Dermis blood vessel endothelial cell (primary cell): ENCODE results near the gene CAPS. TPM values are rescaled to one million over a fixed set of nuclear protein-coding genes. Genes with fewer than 3 reads are reported as not detected.

ENCODE experiments used
- DNase-seq: peaks from one replicate; pipeline ENCODE4 v3.0.0; 2010
- total RNA-seq: library from RNA; depleted of rRNA; stranded (reverse); fragments of >200 nt; gene quantifications from 2 replicates; pipeline ENCODE4 v1.2.3, GENCODE V29; 2014

CAPS gene
- total RNA-seq, 1 donor from 2014 or later, result 3.7 TPM

DNA sequence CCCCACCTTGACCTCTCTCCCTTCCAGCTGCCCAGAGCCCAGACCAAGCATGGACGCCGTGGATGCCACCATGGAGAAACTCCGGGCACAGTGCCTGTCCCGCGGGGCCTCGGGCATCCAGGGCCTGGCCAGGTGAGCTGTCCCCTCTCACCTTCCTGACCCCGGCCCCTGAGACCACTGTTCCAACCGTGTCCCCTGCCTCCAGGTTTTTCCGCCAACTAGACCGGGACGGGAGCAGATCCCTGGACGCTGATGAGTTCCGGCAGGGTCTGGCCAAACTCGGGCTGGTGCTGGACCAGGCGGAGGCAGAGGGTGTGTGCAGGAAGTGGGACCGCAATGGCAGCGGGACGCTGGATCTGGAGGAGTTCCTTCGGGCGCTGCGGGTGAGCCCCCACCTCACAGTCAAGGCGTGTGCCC lies 312 bp downstream of the CAPS start:
- no peak for DNase-seq

DNA sequence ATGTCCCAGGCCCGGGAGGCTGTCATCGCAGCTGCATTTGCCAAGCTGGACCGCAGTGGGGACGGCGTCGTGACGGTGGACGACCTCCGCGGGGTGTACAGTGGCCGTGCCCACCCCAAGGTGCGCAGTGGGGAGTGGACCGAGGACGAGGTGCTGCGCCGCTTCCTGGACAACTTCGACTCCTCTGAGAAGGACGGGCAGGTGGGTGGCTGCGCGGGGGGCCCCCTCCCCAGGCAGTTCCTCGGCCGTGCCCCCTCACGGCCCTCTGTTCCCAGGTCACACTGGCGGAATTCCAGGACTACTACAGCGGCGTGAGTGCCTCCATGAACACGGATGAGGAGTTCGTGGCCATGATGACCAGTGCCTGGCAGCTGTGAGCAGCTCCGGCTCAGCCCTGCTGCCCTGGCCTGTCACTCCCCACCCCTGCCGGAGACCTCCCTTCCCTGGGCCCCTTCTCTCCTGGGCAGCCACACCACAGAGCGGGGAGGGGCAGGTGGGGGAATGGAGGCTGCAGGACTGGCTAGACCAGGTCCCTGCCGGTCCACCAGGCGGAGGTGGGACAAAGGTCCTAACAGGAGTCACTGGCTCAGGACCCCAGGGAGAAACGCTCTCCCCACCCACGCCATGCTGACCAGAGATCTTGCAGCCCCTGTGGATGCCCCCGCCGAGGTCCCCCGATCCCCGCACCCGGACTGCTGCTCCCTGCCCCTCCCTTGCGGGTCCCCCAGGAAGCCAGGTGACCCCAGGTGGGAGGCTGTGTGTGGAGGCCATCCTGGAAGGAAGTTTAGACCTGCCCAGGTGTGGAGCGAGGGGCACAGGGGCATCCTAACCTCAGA lies 1.1 kb downstream of the CAPS start:
- DNase-seq, result no peak

DNA sequence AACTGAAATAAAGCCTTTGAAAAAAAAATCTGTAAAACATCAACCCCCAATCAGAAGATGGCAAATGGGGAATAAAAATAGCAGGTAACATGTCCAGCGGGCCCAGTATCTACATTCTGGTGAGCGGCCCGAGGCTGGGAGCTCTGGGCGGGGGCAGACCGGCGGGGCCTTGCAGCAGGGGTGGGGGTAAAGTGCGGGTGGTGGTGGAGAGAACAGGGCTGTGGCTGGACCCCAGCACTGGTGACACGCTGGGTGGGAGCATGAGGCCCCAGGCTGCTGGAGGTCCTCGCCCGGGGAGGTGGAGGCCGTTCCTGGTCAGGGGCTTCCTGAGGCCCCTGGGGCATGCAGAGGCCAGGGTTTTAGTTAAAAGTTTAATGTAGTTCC lies 1.7 kb downstream of the CAPS start:
- no peak for DNase-seq

DNA sequence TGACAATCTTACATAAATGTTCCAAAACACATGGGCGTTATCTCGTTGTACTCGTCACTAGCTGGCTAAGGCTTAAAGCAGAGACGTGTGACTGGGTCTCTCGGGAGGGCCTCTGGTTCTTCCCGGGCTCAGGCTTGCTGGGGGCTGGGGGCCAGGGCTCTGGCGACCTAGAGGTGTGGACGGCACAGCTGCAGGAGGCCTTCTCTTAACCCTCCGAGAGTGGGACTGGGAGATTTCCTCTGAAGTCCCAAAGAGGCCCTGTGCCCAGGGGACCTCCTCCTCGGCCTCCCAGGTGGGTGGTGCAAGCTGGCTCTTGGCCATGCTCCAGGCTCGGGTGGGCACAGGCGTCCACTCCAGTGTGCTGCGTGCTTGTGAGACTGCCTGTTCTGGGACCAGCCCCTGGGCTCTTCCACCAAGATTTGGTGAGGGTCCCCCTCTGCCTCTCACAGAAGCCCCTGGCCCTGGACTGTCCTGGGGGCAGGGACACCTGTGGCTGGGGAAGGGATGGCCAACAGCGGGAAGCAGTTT lies 2.2 kb downstream of the CAPS start:
- DNase-seq, result no peak

DNA sequence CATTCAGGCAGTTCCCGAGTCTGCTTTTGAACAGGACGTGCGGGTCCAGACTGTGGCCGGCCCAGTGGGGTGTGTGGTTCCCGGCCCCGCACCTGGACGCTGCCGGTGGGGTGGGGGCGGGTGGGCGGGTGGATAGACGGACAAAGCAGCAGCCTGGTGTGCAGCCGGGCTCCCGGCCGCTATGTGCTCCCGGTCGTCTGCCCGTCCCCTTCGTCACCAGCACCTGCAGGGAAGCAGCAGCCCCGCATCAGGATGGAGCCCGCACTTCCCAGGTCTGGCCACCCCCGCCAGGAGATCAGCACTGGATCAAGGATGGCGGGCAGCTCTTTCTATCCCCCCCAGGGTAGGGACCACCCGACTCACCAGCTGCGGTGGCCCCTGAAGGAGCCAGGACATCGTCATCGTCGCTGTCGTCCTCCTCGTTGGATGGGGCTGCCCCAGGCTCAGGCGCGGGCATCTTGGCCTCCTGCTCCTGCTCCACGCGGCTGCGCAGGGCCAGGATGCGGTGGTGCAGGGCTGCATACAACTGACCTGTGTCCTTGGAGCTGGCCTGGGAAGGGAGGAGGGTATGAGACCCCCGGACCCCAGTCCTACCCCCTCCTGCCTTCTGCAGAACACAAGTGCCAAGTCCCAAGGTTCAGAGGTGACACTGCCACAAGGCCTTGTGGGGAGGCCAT lies 3.5 kb downstream of the CAPS start:
- no peak for DNase-seq

DNA sequence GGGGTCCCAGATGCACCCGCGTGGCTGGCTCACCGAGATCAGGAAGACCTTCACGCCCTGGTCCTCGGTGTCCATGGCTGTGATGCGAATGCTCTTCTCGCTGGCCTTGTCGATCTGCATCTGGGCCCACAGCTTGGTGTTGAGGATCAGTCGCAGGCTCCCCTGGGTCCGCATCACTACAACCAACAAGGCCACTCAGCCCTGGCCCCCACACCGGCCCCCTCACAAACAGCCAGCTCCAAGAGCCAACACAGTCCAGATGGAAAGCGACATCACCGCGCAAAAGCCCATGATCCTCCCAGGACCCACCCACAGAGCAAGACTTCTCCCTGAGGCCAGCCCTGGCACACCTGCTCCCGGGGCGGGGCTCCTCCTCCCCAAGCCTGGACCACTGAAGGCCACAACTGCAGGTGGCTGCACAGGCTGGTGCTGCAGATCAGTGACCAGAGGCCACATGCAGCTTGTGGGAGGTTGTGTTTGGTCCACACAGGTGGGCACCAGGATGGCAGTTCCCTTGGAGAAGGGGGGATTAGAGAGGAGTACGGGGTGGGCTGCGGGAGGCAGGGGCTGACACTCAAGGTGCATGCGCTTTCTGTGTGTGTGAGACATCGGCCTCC lies 4.5 kb downstream of the CAPS start:
- no peak for DNase-seq

DNA sequence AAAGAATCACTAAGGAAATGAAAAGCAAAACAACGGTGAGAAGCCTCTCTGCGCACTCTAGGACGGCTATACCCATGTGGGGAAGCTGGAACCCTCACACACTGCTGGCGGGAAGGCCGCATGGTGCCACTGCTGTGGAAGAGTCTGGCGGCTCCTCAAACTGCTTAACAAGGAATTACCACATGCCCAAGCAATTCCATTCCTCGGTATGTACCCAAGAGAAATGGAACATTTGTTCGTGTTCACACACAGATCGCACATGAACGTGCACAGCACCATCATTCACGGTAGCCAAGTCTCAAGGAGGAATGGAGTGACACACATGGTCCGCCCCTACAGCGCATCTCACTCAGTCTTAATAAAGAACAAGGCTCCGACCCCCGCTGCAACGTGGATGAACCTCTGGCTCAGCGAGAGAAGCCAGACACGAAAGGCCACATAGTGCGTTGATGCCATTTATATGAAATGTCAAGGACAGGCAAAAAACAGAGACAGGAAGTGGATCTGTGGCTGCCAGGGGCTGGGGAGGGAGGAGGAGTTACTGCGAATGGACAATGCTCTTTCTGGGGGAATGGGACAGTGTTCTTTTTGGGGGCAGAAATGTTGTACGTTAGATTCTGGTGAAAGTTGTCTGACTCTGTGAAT lies 7.6 kb downstream of the CAPS start:
- no peak for DNase-seq

DNA sequence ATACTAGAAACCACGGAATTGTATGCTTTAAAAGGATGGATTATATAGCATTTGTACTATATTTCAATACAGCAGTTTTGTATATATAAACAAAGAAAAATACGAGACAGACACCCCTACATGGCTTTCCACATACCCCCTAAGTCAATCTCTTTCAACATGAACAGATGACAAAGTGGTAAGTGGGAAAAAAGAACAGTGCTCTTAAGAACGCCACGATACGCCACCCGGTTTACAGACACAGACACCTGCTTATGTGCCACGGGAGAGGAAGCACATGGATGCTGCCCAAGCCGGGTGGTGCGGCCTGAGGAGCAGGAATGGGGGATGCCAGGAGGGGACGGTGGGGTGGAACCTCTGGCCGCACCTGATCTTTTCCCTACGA lies 8.1 kb downstream of the CAPS start:
- no peak for DNase-seq

DNA sequence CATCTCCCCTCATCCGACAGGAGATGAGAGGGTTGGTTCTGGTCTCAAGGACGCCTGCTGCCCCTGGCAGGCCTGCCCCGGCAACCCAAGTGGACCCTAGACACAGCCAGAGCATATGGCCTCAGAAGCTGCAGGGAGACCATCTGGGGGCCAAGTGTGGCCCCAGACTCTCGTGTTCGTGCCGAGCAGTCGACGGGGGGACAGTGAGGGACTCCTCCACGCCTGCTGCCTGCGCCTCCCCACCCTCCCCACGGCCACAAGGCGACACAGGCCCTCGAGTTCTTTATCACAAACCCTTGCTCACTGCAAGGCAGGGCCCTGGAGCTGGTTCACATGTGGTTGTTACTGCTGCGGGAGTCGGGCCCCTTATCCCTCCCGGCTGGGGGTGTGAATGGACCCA lies 9.3 kb downstream of the CAPS start:
- DNase-seq, result no peak

DNA sequence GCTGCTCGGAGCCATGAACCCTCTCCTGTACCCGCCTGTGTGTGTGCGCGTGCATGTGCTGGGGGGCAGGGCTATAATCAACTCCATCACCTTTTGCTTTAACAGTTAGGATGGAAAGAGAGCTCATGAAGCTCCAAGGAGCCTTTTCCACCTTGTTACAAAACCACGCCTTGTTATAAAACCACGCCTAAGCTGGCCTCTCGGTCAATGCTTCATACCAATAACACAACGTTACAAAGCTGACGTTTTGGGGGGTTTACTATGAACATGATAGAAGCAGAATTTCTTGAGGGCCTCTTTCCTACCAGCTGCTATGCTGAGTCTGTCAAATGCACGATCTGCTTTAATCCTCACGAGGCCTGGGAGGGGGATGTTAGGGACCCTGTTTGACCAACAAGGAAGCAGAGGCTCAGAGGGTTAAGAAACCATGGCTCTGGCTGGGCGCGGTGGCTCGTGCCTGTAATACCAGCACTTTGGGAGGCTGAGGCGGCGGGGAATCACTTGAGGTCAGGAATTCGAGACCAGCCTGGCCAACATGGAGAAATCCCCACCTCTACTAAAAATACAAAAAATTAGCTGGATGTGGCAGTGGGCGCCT lies 11.9 kb downstream of the CAPS start:
- no peak for DNase-seq

DNA sequence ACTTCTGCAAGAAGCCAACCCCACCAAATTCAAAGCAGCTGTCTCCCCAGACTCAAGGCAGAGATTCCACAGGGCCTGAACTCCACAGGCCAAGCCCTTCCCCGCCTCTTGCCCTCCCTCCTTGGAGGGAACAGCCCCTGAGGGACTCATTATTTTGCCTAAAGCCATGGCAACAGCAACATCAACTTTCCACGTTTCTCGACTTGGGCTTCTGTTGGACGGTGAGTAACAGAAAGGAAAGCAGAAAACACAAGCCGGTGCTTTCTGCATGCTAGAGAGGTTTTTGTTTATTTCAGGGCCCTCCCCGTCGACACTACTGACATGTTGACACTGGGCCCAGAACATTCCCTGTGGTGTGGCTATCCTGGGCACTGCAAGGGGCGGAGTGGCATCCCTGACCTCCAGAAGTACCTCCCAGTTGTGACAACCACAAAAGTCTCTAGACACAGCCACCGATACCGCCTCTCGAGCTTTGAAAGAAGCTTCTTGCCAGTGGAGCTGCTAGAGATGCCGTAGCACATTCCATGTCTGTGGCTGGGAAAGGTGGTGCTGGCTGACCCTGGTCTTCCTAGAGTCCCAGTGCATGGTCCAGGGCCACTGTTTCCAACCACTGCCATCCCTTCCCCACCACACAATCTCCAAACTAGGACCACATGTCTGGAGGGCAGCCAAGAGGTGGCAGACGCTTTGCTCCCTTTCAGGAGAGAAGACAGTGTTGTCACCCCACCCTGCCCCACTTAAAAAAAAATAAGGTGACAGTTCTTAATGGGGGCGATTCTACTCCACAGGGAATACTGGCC lies 12.8 kb downstream of the CAPS start:
- DNase-seq, result no peak

DNA sequence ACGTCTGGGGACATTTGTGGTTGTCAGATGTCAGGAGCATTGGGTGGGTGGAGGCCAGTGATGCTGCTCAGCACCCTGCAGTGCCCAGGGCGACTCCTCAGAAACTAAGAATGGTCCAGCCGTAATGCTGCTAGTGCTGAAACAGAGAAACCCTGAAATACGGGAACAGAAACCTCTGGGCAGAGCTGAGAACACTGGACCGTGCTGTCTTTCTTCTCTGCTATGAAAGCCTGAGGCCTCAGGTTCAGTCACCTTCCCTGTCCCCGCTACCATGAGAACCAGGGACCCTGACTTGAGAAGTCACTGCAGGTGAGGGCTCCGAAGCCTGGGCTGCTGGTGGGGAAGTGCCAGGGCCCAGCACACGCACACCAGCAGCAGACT lies 13.4 kb downstream of the CAPS start:
- DNase-seq, result no peak

DNA sequence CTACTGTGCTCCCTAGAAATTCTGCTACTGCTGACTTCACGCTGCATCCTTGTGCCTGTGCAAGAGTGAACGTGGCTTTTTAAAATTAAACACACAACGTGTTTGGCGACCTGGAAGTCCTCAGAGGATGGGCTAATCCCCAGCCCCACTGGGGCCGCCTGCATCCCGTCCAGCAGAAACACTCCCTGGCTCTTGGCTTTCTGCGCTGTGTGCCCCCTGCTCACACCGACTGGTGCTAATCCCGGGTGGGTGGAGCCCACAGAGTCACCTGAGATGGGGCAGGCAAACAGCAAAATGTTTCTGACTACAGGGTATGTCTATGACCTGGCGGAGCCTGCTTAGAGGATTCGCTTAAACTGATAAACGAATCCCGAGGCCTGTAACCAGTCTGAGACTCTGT lies 15.1 kb downstream of the CAPS start:
- no peak for DNase-seq

DNA sequence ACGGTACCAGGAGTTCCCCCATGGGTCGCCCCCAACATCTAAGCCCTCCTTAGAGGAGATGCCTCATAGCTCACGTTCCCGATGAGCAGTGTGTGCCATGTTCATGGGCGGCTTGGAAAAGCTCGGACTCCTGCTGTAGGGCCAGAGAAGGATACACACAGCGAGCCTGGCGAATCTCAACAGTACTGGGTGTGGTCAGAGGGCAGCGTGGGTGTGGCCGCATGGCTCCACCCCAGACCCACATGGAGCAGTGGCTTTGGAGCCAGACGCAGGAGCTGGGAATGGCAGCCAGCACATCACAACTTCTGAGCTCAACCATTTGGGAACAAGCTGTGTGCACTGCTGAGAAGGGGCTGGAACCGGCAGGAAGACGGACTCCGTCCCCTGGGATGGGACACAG lies 15.6 kb downstream of the CAPS start:
- no peak for DNase-seq

DNA sequence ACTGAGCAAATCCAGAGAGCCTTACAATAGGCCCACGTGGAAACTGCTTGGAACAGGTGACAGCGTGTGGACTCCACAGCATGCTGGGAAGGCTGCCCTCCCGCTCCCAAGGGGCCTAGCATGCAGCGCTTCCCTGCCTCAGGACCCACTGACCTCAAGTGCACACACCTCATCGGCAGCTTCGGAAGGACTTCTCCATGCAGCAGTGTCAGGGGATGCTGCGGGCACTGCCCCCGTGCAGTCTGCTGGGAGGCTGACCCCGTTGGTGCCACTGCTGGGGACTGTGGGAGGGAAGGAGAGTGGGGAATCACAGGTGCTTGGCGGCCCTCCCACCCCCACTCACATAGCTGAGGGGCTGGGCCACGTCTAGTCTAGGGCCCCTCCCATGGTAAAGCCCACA lies 17.2 kb downstream of the CAPS start:
- DNase-seq, result no peak

DNA sequence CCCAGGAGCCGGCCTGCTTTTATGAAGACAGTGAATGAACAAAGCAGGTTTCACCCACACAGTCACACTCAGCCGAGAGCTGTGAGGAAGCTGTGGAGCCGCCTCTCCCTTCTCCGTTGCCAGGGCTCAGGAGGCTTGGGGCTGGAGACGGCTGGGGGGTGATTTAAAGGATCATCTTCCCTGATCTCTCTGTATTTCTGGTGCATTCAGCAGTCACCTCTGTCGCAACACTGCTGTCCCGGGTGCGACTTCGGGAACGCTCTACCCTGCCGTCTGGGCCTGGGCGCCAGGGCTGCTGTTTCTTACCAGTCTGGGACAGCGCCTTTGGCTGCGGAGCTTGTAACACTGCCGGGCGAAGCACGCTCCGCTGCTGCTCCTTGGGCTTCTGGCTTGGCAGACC lies 18.1 kb downstream of the CAPS start:
- DNase-seq, result no peak

DNA sequence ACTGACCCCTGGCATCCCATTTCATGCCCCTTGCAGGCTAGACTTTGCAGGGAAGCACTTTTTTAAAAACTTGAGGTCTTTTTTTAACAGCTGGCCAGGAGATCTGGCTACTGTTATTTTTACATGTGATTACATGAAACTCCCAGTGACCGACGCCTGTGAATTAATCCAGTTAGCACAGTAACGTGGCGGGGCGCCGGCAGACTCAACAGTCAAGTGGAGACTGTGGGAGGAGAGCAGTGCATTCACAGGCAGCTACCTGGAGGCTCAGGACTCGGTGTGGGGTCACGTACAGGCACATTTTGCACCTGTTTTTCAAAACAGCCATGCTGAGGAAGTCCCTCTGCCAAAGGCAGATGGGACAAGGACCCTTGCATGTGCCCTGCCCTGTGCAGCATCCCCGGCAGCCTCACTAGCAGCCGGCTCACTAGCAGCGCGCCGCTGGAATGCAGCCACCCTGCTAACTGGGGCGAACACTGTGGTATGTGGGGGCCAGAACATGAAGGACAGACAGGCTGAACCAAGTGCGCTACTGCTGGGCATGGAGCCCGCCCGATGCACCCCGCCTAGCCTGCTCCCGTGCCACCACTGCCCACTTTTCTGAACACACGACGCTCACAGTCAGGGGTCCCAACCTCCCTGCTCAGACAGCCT lies 18.7 kb downstream of the CAPS start:
- no peak for DNase-seq

DNA sequence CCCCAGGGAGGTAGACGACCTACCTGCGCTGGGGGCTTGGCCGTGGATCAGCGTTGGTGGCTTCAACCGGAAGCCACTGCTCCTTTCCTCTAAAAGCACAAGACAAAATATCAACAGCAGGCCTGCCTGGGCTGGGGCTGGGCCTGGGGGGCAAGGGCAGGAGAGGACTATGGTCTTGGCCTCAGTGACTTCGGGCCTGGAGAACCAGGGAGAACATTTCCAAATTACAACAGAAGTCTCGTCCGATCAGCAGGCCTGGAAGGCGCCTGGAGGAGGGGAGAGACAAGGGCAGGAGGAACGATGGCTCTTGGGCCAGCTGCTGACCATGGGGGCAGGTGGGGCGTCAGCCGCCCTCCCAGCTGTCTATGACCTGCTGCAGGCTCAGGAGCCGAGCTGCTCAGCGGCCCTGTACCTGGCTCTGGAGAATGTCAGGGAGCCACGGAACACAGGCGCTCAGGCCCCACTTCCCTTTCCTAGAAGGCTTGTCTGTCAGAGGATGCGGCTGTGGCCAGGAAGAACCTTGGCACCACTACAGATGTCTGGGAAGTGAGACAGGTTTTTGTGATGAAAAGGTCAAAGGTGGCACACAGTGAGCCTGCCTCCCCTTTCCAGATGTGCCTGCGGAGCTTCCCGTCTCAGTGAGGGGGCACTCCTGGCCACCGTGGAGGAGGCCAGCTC lies 19.5 kb downstream of the CAPS start:
- DNase-seq, result peak; percentile 34

DNA sequence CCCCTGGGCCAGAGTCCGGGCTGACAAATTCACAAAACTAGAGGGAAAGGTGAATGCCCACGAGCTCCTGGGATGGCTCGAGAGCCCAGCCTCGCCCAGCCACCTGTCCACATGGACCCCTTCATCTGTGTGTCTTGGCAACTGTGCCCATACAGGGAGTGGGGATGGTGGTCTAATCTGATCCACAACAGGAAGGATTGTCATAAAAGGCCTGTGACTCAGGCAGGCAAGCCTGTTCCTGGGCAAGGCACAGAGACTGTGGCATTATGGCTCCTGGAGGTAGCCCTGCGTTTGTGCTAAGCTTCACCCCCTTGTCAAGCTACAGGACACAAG lies 20.0 kb downstream of the CAPS start:
- DNase-seq, result peak; percentile 63

DNA sequence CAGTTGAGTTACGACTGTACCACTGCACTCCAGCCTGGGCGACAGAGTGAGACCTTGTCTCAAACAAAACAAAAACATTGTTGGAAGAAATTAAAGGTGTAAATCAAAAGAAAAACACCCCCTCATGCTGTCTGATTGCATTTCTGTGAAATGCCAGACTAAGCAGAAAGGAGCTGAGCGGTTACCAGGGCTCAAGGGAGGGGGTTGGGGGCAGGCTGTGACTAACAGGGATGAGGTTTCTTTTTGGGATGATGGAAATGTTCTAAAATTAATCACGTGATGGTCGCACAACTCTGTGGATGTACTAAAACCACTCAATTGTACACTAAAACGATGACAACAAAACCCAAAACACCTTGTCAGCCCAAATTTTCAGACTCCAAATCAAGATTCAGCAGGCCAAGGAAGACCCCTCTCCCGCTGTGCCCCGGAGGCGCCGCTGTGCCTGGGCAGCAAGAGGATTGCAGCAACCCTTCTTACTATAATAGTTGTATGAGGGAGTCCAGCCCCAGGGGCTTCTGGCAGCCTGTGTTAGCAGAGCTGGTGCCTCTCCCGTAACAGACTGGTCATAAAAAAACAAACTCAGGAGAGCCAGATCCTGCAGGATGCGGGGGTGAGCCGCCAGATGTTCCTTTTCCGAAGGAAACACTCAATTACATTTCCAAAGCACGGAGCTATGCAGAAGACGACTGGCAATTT lies 20.9 kb downstream of the CAPS start:
- DNase-seq, result peak; percentile 75
